Measurements from ENCODE around the gene RTN4RL1.

The RTN4RL1 gene

DNA sequence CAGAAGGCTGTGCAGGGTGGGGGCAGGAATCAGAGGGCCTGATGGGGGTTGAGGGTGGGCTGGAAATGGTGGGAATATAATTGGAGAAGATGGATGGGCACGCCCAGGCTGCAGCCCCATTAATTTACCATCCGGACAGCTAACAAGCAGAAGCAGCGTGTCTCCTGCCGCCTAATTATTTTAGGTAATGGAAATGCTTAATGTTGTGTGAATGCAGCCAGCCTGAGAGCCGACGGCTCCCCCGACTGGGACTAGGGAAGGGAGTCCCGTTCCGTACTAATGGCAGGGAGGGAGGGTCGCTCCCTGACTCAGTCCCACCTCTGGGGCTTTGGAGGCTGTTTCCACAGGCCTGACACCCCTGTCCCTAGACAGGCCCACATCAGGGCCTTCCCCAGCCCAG is 12.0 kb upstream of the RTN4RL1 start:
- TF ChIP-seq, protein P1, sequence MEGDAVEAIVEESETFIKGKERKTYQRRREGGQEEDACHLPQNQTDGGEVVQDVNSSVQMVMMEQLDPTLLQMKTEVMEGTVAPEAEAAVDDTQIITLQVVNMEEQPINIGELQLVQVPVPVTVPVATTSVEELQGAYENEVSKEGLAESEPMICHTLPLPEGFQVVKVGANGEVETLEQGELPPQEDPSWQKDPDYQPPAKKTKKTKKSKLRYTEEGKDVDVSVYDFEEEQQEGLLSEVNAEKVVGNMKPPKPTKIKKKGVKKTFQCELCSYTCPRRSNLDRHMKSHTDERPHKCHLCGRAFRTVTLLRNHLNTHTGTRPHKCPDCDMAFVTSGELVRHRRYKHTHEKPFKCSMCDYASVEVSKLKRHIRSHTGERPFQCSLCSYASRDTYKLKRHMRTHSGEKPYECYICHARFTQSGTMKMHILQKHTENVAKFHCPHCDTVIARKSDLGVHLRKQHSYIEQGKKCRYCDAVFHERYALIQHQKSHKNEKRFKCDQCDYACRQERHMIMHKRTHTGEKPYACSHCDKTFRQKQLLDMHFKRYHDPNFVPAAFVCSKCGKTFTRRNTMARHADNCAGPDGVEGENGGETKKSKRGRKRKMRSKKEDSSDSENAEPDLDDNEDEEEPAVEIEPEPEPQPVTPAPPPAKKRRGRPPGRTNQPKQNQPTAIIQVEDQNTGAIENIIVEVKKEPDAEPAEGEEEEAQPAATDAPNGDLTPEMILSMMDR (IDR thresholded peaks at IDR 0.05; ENCODE audit: low read depth, low read length, missing control alignments): no peak
- DNase-seq (ENCODE audit: extremely low read depth, low read depth): no peak

GRCh38 chr17:2035541-2036488 is 10.7 kb upstream of the RTN4RL1 start:
- no peak for DNase-seq (ENCODE audit: extremely low read depth, low read depth)
- no peak overlapping the region for H3K4me3 ChIP-seq (replicated peaks; ENCODE audit: low read depth, low read length)
- TF ChIP-seq, protein P1 (IDR thresholded peaks at IDR 0.05; ENCODE audit: low read depth, low read length, missing control alignments): no peak

More for the DNA sequence above, 12.0 kb upstream of the RTN4RL1 start:
- H3K4me3 ChIP-seq (replicated peaks; ENCODE audit: low read depth, low read length): no peak overlapping the region

GRCh38 chr17:2034806-2035540 is 9.8 kb upstream of the RTN4RL1 start:
- H3K4me3 ChIP-seq (replicated peaks; ENCODE audit: low read depth, low read length): no peak overlapping the region
- TF ChIP-seq, protein P1 (IDR thresholded peaks at IDR 0.05; ENCODE audit: low read depth, low read length, missing control alignments): no peak
- DNase-seq (ENCODE audit: extremely low read depth, low read depth): no peak

GRCh38 chr17:2034157-2034556 is 9.0 kb upstream of the RTN4RL1 start:
- H3K4me3 ChIP-seq (replicated peaks; ENCODE audit: low read depth, low read length): no peak overlapping the region
- TF ChIP-seq, protein P1 (IDR thresholded peaks at IDR 0.05; ENCODE audit: low read depth, low read length, missing control alignments): no peak
- DNase-seq (ENCODE audit: extremely low read depth, low read depth): no peak

- DNase-seq (ENCODE audit: extremely low read depth, low read depth): no peak
- H3K4me3 ChIP-seq (replicated peaks; ENCODE audit: low read depth, low read length): no peak overlapping the region
- TF ChIP-seq, protein P1 (IDR thresholded peaks at IDR 0.05; ENCODE audit: low read depth, low read length, missing control alignments): no peak
These were observed 8.0 kb upstream of the RTN4RL1 start for GRCh38 chr17:2033153-2033552.

DNA sequence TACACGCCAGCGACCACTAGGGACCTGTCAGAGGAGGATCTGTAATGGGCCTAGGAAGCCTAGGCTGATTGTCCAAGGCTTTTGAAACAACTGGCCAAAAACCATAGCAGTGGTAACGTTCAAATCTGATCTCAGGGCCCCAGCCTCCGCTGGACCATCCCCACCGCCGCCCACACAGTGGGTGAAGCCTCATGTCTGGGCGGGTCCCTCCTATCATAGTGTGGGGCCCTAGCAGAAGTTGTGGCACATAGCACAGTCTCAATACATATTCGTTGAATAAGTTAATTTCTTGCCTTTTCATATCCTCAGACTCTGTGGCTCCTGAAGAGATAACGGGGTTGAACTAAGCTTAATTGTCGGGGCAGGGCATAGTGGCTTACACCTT is 5.6 kb upstream of the RTN4RL1 start:
- TF ChIP-seq, protein P1 (IDR thresholded peaks at IDR 0.05; ENCODE audit: low read depth, low read length, missing control alignments): peak; percentile 61
- no peak for DNase-seq (ENCODE audit: extremely low read depth, low read depth)
- peak overlapping the region; percentile 98 for H3K4me3 ChIP-seq (replicated peaks; ENCODE audit: low read depth, low read length)
